ENCODE measurements around the gene PSD. TPM values are rescaled to one million over a fixed set of nuclear protein-coding genes. Genes with fewer than 3 reads are reported as not detected.

The PSD gene
- total RNA-seq, 4 donors from 2014 or later = 0.22 to 1.4 (median 0.54) TPM

GRCh38 chr10:102389894-102390293, 28.7 kb downstream of the PSD start:
- no peak for TF ChIP-seq CTCF (IDR thresholded peaks at IDR 0.05; ENCODE audit: low read depth)

- TF ChIP-seq CTCF (IDR thresholded peaks at IDR 0.05; ENCODE audit: low read depth) = no peak
These were observed 33.8 kb downstream of the PSD start for GRCh38 chr10:102384606-102385429.

GRCh38 chr10:102384053-102384452, 34.5 kb downstream of the PSD start:
- no peak for TF ChIP-seq CTCF (IDR thresholded peaks at IDR 0.05; ENCODE audit: low read depth)

- no peak for TF ChIP-seq CTCF (IDR thresholded peaks at IDR 0.05; ENCODE audit: low read depth)
These were observed 35.7 kb downstream of the PSD start for GRCh38 chr10:102382871-102383270.

- TF ChIP-seq CTCF (IDR thresholded peaks at IDR 0.05; ENCODE audit: low read depth) = no peak
These were observed 36.6 kb downstream of the PSD start for GRCh38 chr10:102381983-102382382.

GRCh38 chr10:102379383-102379782, 39.2 kb downstream of the PSD start:
- no peak for TF ChIP-seq CTCF (IDR thresholded peaks at IDR 0.05; ENCODE audit: low read depth)

- TF ChIP-seq CTCF (IDR thresholded peaks at IDR 0.05; ENCODE audit: low read depth) = no peak
These were observed 41.7 kb downstream of the PSD start for GRCh38 chr10:102376901-102377300.

Data from subcutaneous adipose tissue (tissue), 4 donors.